Right lobe of liver (tissue), 6 donors: ENCODE results near the gene TMEM63C. TPM values are rescaled to one million over a fixed set of nuclear protein-coding genes. Genes with fewer than 3 reads are reported as not detected.

Experiments
- ATAC-seq, 4 donors: fragments of 200-7000 bp; cut with Tn5 transposase; one replicate each; pipeline ENCODE4 v1.9.1; 2020; ENCODE audit warnings: mild to moderate bottlenecking in 4 of 4, moderate library complexity in 4 of 4
- DNase-seq, 3 donors: peaks; one replicate each; pipeline ENCODE4 v3.0.0-alpha.2; 2020
- H3K27ac ChIP-seq, 3 donors: fragments of 200-600 bp; one replicate each; pipeline ENCODE4 v1.8.0; 2022
- H3K27me3 ChIP-seq, 2 donors: fragments of 200-600 bp; one replicate each; pipeline ENCODE4 v1.8.0; 2022
- H3K36me3 ChIP-seq, 4 donors: fragments of 200-600 bp; sonication (generic) in 1 of 4; one replicate each; pipeline versions ENCODE4 v1.5.1 to v1.8.0; 2017 to 2022; ENCODE audit warnings: control low read depth in 1 of 4
- H3K4me1 ChIP-seq, 4 donors: fragments of 200-600 bp; sonication (generic) in 1 of 4; one replicate each; pipeline versions ENCODE4 v1.5.1 to v1.8.0; 2017 to 2022; ENCODE audit warnings: control low read depth in 1 of 4
- H3K4me3 ChIP-seq, 3 donors: fragments of 200-600 bp; one replicate each; pipeline ENCODE4 v1.8.0; 2022
- H3K9me3 ChIP-seq, 4 donors: fragments of 200-600 bp; sonication (generic) in 1 of 4; one replicate each; pipeline versions ENCODE4 v1.5.1 to v1.8.0; 2017 to 2022; ENCODE audit warnings: control low read depth in 1 of 4
- CTCF ChIP-seq, 4 donors: fragments of 200-600 bp in 3 of 4; fragments of 450-650 bp in 1 of 4; IDR thresholded peaks; one replicate each; pipeline versions ENCODE4 v1.5.1 to v1.8.0; 2016 to 2022; ENCODE audit warnings: antibody characterized with exemption in 4 of 4, mild to moderate bottlenecking in 2 of 4
- POLR2A ChIP-seq: fragments of 450-650 bp; IDR thresholded peaks from one replicate; pipeline ENCODE4 v1.6.1; 2017; ENCODE audit warnings: antibody characterized with exemption, mild to moderate bottlenecking
- WGBS: methylation state at CpG from one replicate; pipeline ENCODE4 v1.1.6; 2018; ENCODE audit warnings: low coverage, low lambda C conversion rate; ENCODE audit not compliant: insufficient coverage; ENCODE audit errors: missing lambda C conversion rate; 5-methylcytosine and 5-hydroxymethylcytosine counted together
- intact Hi-C, 2 donors: fragments of 100-400 bp; cut with DNase I; formaldehyde crosslinking; loops; one replicate each; pipeline versions ENCODE4 v1.11.2 to v1.14.1; 2022
- total RNA-seq, 6 experiments: library from RNA; depleted of rRNA in 2 of 6; stranded (reverse); fragments of >200 nt in 2 of 6; fragmentation: NEBNext Ultra II Directional in 3 of 6; extraction: Animal tissue kit (Norgen Biotek cat#: 25700) in 3 of 6; gene quantifications; one replicate each; pipeline versions ENCODE4 v1.1.0 to v1.2.4, GENCODE V29; 2016 to 2023
- donor health status: DM: no; HTN: yes; CAD: no.
- donor health status: DM: no; HTN: no; CAD: no.
- donor health status: DM: no; HTN: no; CAD: no.
- donor health status: DM: no; HTN: yes; CAD: no.
- donor health status: DM: no; HTN: yes; CAD: no.

The TMEM63C gene
- total RNA-seq, 6 experiments from 2014 or later, result 0.07 to 0.82 (median 0.15) TPM; not detected in 2

GRCh38 chr14:77187649-77188012, 6.0 kb downstream of the TMEM63C start:
- Histone ChIP-seq H3K27me3 (no peaks in the 10 kb centered on the region), H3K36me3 (no peaks in the 10 kb centered on the region), H3K4me3 (no peak overlapping the region), H3K9me3 (no peaks in the 10 kb centered on the region), H3K27ac (no peak overlapping the region), H3K4me1 (no peaks in the 10 kb centered on the region)
- WGBS, result 75% methylated on average over 1 of the region's 3 CpGs
- intact Hi-C loops, result no loop called here
- TF ChIP-seq CTCF (IDR thresholded peaks at IDR 0.05) (no peak), POLR2A (no peak)
- ATAC-seq (no peak), DNase-seq (no peak)

GRCh38 chr14:77189479-77189878, 7.9 kb downstream of the TMEM63C start:
- intact Hi-C loops, result no loop called here
- no peak for TF ChIP-seq POLR2A
- no peak for TF ChIP-seq CTCF (IDR thresholded peaks at IDR 0.05)
- no peaks in the 10 kb centered on the region for H3K27me3 ChIP-seq
- 31% methylated on average over 4 of the region's 4 CpGs for WGBS
- H3K36me3 ChIP-seq, result no peaks in the 10 kb centered on the region
- H3K9me3 ChIP-seq, result no peaks in the 10 kb centered on the region
- DNase-seq (no peak), ATAC-seq (no peak)
- no peak overlapping the region for H3K27ac ChIP-seq
- no peaks in the 10 kb centered on the region for H3K4me1 ChIP-seq
- no peak overlapping the region for H3K4me3 ChIP-seq

GRCh38 chr14:77190977-77191376, 9.4 kb downstream of the TMEM63C start:
- ATAC-seq, result no peak
- no peak for DNase-seq
- Histone ChIP-seq H3K9me3 (no peaks in the 10 kb centered on the region), H3K4me3 (no peak overlapping the region), H3K36me3 (no peaks in the 10 kb centered on the region), H3K4me1 (no peaks in the 10 kb centered on the region), H3K27me3 (no peaks in the 10 kb centered on the region), H3K27ac (no peak overlapping the region)
- intact Hi-C loops, result no loop called here
- TF ChIP-seq CTCF (IDR thresholded peaks at IDR 0.05), result no peak
- no peak for TF ChIP-seq POLR2A
- WGBS, result 78% methylated on average over 1 of the region's 1 CpG

- intact Hi-C loops, result no loop called here
- H3K4me3 ChIP-seq, result no peak overlapping the region
- no peak for DNase-seq
- H3K9me3 ChIP-seq, result no peaks in the 10 kb centered on the region
- ATAC-seq, result no peak
- WGBS, result 76% methylated on average over 8 of the region's 8 CpGs
- H3K27ac ChIP-seq, result no peak overlapping the region
- TF ChIP-seq POLR2A, result no peak
- TF ChIP-seq CTCF (IDR thresholded peaks at IDR 0.05), result no peak
- no peaks in the 10 kb centered on the region for H3K27me3 ChIP-seq
- no peaks in the 10 kb centered on the region for H3K36me3 ChIP-seq
- no peaks in the 10 kb centered on the region for H3K4me1 ChIP-seq
These were observed 13.1 kb downstream of the TMEM63C start for GRCh38 chr14:77194706-77195105.

- TF ChIP-seq POLR2A, result no peak
- no peak for TF ChIP-seq CTCF (IDR thresholded peaks at IDR 0.05)
- ATAC-seq, result no peak
- H3K9me3 ChIP-seq, result no peaks in the 10 kb centered on the region
- WGBS, result no CpG with 5 or more reads among the region's 9 CpGs
- DNase-seq, result no peak
- no peak overlapping the region for H3K4me3 ChIP-seq
- H3K4me1 ChIP-seq, result no peaks in the 10 kb centered on the region
- intact Hi-C loops, result no loop called here
- H3K27me3 ChIP-seq, result no peaks in the 10 kb centered on the region
- H3K36me3 ChIP-seq, result no peaks in the 10 kb centered on the region
- no peak overlapping the region for H3K27ac ChIP-seq
These were observed 14.2 kb downstream of the TMEM63C start for GRCh38 chr14:77195766-77196165.
